GM13977 (cell line): ENCODE results near the gene HORMAD2.

Source experiments
- DNase-seq: peaks from one replicate; pipeline ENCODE4 v3.0.0; 2012; ENCODE audit warnings: low spot score
- in situ Hi-C: fragments of 300-500 bp; cut with MboI; formaldehyde crosslinking; loops from one replicate; pipeline ENCODE4 v1.12.0; 2022; ENCODE audit warnings: low sequenced_read_pairs, low pct_unique_long_range_greater_than_20kb, mixed read lengths, inconsistent platforms; ENCODE audit not compliant: unreplicated experiment
- TF ChIP-seq, protein P1 (sequence below): IDR thresholded peaks from 2 replicates; pipeline ENCODE4 v1.5.1; 2012; ENCODE audit warnings: mild to moderate bottlenecking, control low read depth; ENCODE audit not compliant: insufficient read depth; ENCODE audit errors: extremely low read depth, missing control alignments

The HORMAD2 gene

DNA sequence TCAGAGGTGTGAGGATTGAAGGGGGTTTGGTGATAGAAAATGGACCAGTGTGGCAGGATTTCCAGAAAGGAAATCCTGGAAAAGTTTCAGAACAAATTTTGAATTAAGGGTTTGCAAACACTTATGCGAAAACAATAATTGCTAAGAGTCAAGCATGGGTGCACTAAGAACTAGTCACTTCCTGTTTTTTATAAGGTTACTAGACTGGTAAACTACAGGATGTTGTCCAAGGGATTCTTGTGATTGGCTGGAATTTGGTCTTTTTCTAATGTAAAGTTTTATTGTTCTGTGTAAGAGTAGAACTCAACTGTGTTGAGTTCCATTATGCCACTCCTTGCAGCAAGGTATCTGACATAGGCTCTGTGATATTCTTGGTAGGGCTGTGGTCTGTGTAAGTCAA, 112.2 kb downstream of the HORMAD2 start:
- in situ Hi-C loops = no loop called here
- TF ChIP-seq, protein P1, sequence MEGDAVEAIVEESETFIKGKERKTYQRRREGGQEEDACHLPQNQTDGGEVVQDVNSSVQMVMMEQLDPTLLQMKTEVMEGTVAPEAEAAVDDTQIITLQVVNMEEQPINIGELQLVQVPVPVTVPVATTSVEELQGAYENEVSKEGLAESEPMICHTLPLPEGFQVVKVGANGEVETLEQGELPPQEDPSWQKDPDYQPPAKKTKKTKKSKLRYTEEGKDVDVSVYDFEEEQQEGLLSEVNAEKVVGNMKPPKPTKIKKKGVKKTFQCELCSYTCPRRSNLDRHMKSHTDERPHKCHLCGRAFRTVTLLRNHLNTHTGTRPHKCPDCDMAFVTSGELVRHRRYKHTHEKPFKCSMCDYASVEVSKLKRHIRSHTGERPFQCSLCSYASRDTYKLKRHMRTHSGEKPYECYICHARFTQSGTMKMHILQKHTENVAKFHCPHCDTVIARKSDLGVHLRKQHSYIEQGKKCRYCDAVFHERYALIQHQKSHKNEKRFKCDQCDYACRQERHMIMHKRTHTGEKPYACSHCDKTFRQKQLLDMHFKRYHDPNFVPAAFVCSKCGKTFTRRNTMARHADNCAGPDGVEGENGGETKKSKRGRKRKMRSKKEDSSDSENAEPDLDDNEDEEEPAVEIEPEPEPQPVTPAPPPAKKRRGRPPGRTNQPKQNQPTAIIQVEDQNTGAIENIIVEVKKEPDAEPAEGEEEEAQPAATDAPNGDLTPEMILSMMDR = no peak
- DNase-seq = no peak

DNA sequence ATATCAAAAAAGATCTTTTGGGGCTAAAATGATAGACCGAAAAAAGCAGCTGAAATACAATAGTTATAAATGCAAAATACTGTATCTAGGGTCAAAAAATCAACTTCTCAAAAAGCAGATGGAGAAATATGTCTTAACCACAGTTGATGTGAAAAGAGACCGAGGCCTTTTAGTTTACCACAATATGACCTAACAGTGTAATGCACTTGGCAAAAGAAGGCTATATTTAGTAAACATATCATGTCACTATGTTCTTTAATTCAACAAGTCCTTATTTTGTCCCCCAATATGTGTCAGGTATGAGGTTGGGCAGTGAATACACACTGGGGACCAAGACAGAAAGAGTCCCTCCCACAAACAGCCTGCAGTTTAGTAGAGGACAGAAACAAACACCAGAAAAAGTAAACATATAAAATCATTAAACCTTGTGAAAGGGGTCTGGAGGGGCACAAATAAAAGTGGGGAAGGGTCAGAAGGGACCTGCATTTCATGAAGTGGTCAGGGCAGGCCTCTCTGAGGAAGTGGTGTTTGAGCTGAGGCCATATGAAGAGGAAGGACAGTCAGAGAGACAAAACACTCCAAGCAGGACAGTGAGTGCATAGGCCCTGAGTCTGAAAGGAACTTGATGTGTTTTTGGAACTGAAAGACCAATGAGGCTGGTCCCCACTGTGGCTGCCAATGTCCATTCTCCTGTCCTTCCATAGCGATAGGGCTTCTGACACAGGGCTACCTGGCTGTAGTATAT, 112.9 kb downstream of the HORMAD2 start:
- TF ChIP-seq, protein P1 = no peak
- in situ Hi-C loops = no loop called here
- DNase-seq = no peak

GRCh38 chr22:30195245-30196140, 115.2 kb downstream of the HORMAD2 start:
- TF ChIP-seq, protein P1 = no peak
- no peak for DNase-seq
- in situ Hi-C loops = no loop called here

DNA sequence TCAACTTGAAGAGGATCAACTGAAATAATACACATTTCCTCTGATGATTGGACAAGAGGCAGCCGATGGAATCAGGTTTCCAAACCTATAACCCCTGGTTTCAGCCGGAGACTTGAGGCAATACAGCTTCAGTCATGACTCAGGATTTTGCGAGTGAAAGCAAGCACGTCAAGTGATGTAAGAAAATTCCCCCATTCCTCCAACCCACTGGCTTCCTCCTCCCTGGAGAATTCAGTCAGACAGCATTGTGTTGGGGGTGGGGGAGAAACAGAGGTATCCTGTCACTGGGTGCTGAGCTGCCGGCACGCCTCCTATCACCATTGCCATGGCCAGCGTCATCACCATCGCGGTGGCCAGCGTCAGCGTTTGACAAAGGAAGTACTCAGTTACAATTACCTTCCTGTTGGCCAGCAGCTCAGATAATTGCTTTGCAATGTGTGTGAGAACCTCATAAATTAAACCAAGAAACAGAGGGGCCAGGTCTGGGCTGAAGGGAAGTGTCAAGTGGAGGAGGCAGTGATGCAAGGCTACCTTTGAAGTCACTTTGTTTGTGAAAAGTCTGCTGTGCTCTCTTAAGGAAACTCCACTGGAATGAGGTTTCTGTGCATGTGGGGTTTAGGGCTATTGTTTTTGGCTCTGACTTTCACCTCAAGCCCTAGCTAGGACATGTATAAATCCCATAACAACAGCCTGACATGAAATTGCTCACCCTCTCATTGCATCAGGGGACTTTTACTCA, 116.0 kb downstream of the HORMAD2 start:
- in situ Hi-C loops = no loop called here
- DNase-seq = peak; percentile 62
- TF ChIP-seq, protein P1 = no peak

- in situ Hi-C loops = no loop called here
- TF ChIP-seq, protein P1 = no peak
- no peak for DNase-seq
Measured at GRCh38 chr22:30196880-30197336, 116.6 kb downstream of the HORMAD2 start.

DNA sequence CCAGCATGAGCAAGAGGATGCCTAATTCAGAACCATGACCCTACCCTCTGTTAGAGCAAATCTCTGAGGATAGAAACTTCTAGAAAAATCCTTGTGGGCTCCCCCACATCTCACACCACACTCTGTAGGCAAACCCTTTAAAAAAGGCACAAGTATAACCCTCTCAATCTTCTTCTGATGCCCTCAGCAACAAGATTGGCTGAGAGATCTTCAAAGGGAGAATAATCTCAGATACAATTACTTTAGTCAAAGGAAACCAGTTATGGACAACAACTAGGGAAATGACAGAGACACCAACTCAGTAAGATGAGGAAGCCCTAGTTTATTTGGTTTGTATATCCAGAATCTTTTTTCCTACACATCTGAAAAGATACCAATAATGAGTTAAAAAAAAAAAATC, 117.1 kb downstream of the HORMAD2 start:
- in situ Hi-C loops = no loop called here
- TF ChIP-seq, protein P1 = no peak
- DNase-seq = no peak
